HG02970 (cell line): ENCODE data around the gene PXT1.

Source experiments
- ATAC-seq: cut with Tn5 transposase; IDR thresholded peaks from one replicate; pipeline ENCODE4 v1.9.1; 2021; ENCODE audit warnings: mild to moderate bottlenecking, moderate library complexity, moderate number of reproducible peaks; ENCODE audit not compliant: unreplicated experiment, low FRiP score

The PXT1 gene

GRCh38 chr6:36350681-36351571, 91.7 kb downstream of the PXT1 start:
- no peak for ATAC-seq

GRCh38 chr6:36350082-36350481, 92.6 kb downstream of the PXT1 start:
- no peak for ATAC-seq

- ATAC-seq, result no peak
Measured at GRCh38 chr6:36349240-36349639, 93.4 kb downstream of the PXT1 start.

GRCh38 chr6:36347621-36348020, 95.0 kb downstream of the PXT1 start:
- no peak for ATAC-seq

- ATAC-seq, result no peak
Measured at GRCh38 chr6:36346486-36347273, 96.0 kb downstream of the PXT1 start.

- no peak for ATAC-seq
Measured at GRCh38 chr6:36345681-36346466, 96.8 kb downstream of the PXT1 start.

GRCh38 chr6:36343109-36343680, 99.5 kb downstream of the PXT1 start:
- ATAC-seq, result no peak

- ATAC-seq, result no peak
Measured at GRCh38 chr6:36340618-36341454, 101.8 kb downstream of the PXT1 start.
